A673 (cell line): ENCODE data around the gene MFAP4.

Source experiments
- CTCF ChIP-seq: fragments of 300-800, 200-600 bp; sonication (generic); conservative IDR thresholded peaks from 2 replicates; pipeline ENCODE4 v1.5.1; 2017; ENCODE audit warnings: low read depth, mild to moderate bottlenecking, antibody characterized with exemption, low read length, moderate library complexity, mixed read lengths
- EZH2 ChIP-seq: fragments of 200-600 bp; sonication (generic); IDR thresholded peaks from 2 replicates; pipeline ENCODE4 v1.6.1; 2017; ENCODE audit warnings: borderline replicate concordance, low read depth, mild to moderate bottlenecking, mixed read lengths, antibody characterized with exemption, low read length; ENCODE audit not compliant: poor library complexity, severe bottlenecking

- no peak for TF ChIP-seq CTCF
- TF ChIP-seq EZH2: no peak
Measured at GRCh38 chr17:19372011-19372370, 15.0 kb downstream of the MFAP4 start.
